Stimulated activated CD8-positive, alpha-beta memory T cell treated with anti-CD3 and anti-CD28 coated beads, Interleukin-2, amount 100 ng/mL, for 48 hours (primary cell): ENCODE data around the gene DEFB123.
"Not testable (repeated sequence)": the region's sequence is repeated elsewhere in the genome, so short reads cannot be mapped to it uniquely, and the experiment has no call there.

Source experiments
- DNase-seq, 2 donors: peaks; one replicate each; pipeline ENCODE4 v3.0.0-alpha.2; 2020; ENCODE audit warnings: low read depth in 2 of 2

Gene DEFB123, protein sequence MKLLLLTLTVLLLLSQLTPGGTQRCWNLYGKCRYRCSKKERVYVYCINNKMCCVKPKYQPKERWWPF

DNA sequence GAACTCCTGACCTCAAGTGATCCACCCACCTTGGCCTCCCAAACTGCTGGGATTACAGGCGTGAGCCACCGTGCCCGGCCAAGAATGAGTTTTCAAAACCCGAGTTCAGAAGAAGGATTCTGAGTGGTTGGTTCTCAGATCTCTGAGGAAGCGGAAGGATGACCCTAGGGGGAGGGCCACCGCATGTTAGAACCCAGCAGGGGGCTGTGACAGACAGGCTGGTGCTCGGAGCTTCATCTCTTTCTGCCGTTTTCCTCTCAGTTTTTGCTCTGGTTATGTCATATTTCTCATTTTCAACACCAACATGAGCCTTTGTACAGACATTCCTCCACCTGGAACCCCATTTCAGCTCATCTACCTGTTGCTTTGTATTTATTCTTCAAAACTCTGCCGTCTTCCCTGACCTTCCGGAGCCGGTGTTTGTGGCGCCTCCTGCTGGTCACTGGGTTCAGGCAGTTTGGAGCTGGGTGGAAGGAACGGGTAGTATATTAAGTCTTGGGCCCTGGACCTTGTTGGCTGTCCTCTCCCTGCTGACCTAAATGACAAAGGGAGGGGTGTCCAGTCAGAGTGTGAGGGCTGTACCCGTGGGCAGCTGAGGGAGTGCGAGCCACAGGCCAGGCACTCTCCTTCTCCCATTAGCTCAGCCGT is at the start of gene DEFB123:
Gene DEFB123, plus strand, starts transcription at position 621 of the 648 bp plus-strand sequence. CDS start 67 bp downstream, outside the sequence.
- peak in 1 of 2 donors; percentile 6 for DNase-seq

DNA sequence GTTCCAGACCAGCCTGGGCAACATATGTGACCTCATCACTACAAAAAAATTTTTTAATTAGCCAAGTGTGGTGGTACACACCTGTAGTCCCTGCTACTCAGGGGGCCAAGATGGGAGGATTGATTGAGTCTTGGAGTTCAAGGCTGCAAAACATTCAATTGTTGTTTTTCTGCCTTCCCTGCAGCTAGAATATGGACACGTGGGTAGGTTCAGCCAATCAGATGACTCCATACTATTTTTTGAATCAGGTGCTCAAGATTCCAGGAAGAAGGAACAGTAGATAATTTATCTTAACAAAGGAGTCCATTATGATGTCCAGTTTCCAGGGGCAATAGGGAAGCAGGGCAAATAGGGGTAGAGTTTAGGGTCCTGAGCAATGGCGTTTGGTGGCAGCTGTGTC is 47.6 kb upstream of the DEFB123 start:
- DNase-seq: no peak

DNA sequence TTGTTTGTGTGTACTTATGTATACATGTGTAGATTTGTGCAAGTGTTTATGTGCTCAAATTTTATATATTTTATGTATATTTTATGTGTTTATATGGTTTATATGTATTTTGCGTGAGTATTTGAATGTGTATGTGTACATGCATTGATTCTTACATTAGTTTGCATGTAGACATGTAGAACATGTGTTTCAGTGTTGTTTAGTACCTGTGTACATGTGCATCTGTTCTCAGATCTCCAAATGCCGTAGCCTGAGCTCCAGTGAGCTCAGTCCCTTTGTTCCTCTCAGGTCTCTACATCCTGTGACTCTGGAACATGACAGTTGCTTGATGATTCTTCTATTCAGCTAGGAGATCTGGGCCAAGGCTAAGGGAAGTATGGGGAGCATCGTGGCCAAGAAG is 45.5 kb upstream of the DEFB123 start:
- no peak for DNase-seq

DNA sequence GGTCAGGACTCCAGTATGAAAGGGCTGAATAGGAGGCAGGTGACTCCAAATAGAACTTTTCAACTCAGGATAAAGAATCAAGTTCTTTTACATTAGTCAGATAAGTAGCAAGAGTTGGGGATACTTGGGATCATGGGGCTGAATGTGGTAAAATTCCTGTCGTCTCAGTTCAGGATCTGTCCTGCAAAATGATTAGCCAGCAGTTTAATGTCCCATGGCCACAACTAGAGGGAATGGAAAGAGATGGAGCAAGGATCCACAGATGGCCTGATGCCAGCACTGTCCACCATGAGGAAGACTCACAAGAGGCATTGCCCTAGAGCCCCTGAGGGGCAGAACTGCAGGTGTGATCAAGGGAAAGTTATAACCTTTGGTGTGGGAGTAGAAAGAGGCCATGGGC is 36.5 kb upstream of the DEFB123 start:
- DNase-seq: no peak

DNA sequence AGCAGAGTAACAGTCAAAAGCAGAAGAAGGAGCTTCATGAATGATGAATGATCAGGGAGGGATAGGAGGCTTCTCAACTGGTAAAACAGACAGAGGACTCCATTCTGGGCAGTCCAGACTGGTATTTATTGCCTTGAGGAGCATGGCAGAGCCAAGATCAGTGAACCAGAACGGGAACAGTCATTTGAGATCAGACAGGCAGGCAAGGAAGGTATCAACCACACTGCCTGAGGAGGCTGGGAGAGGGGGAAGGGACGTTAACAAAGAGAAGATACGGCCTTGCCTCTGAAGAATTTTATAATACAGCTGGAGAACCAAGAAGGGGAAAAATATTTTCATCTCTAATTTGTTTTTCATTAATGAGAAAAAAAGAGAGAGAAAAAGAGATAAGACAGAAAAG is 34.3 kb upstream of the DEFB123 start, which contains the start of gene DEFB121:
Gene DEFB121, minus strand, starts transcription at position 101 of the 400 bp plus-strand sequence. Its CDS starts 63 bp downstream, at position 38.
- DNase-seq: no peak

DNA sequence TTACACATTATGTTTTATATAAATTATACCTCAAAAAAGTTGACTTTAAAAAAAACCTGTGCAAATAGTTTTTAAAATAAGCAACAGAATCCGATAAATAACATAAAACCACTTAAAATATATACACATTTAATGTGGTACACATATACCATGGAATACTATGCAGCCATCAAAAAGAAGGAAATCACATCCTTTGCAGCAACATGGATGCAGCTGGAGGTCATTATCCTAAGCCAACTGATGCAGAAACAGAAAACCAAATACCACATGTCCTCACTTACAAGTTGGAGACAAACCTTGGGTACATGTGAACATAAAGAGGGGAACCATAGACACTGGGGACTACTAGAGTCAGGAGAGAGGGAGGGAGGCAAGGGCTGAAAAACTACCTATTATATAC is 30.4 kb upstream of the DEFB123 start:
- no peak for DNase-seq

DNA sequence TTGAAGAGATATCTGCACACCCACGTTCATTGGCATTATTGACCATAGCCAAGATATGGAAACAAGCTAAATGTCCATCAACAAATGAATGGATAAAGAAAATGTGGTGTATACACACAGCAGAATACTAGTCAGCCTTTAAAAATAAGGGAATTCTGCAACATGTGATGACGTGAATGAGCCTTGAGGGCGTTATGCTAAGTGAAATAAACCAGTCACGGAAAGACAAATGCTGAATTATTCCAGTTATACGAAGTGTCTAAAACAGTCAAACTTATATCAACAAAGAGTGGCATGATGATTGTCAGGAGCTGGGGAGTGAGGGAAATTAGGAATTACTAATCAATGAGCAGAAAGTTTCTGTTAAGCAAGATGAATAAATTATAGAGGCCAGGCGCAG is 26.1 kb upstream of the DEFB123 start:
- DNase-seq: no peak

DNA sequence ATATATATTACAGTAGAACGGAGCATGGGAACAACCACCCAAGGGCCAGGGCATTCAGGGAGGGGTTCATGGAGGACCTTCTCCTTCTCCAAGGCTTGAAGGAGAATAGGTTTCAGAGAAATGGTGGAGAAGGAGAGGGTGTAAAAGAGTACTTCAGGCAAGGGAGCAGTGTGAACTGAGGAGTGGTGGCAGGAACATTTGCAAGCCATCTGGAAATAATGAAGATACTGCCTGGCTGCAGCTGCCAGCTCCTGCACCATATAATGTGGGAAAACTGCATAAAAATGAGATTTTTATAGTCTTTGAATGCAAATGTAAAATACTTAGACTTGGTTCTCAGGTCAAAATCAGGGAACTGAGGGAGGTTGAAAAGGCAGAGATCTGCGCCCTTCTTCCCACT is 24.8 kb upstream of the DEFB123 start:
- no peak for DNase-seq

DNA sequence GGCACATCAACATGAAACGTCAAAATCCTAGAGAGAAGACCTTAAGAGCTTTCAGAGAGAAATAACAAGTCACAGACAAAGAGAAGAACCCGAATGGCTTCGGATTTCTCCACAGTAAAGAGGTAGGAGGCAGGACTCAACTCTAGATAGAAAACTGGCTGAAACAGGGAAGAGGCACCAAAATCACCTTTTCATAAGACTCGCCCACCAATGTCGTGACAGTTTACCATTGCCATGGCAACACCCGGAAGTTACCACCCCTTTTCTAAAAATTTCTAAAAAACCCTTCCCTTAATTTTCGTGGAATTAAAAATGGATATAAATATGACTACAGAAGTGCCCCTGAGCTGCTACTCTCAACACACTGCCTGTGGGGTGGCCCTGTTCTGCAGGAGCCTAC is 22.1 kb upstream of the DEFB123 start:
- DNase-seq: no peak

DNA sequence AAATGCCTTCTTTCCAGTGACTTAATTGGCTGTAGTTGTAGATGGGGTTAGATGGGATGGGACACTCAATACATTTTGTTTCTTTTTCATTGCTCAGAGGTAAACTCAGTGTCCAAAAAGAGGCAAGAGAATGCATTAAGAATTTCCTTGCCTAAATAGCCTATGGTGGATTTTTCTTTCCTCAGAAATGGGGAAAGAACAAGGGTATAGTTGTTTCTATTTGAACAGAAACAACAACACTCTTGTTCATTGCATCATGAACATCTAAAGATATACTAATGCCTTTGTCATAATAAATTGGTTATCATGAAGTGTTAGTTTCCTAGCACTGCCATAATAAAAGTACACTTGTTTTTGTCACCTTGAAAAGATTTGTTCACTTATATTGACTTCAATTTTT is 14.6 kb upstream of the DEFB123 start:
- no peak for DNase-seq

DNA sequence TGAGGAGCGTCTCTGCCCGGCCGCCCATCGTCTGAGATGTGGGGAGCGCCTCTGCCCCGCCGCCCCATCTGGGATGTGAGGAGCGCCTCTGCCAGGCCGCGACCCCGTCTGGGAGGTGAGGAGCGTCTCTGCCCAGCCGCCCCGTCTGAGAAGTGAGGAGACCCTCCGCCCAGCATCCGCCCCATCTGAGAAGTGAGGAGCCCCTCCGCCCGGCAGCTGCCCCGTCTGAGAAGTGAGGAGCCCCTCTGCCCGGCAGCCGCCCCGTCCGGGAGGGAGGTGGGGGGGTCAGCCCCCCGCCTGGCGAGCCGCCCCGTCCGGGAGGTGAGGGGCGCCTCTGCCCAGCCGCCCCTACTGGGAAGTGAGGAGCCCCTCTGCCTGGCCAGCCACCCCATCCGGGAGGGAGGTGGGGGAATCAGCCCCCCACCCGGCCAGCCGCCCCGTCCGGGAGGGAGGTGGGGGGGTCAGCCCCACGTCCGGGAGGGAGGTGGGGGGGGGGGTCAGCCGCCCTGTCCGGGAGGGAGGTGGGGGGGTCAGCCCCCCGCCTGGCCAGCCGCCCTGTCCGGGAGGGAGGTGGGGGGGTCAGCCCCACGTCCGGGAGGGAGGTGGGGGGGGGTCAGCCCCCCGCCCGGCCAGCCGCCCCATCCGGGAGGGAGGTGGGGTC is 13.4 kb upstream of the DEFB123 start:
- not testable (repeated sequence) for DNase-seq

DNA sequence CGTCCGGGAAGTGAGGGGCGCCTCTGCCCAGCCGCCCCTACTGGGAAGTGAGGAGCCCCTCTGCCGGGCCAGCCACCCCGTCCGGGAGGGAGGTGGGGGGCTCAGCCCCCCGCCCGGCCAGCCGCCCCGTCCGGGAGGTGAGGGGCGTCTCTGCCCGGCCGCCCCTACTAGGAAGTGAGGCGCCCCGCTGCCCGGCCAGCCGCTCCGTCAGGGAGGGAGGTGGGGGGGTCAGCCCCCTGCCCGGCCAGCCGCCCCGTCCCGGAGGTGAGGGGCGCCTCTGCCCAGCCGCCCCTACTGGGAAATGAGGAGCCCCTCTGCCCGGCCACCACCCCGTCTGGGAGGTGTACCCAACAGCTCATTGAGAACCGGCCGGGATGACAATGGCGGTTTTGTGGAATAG is 12.9 kb upstream of the DEFB123 start:
- DNase-seq: not testable (repeated sequence)

DNA sequence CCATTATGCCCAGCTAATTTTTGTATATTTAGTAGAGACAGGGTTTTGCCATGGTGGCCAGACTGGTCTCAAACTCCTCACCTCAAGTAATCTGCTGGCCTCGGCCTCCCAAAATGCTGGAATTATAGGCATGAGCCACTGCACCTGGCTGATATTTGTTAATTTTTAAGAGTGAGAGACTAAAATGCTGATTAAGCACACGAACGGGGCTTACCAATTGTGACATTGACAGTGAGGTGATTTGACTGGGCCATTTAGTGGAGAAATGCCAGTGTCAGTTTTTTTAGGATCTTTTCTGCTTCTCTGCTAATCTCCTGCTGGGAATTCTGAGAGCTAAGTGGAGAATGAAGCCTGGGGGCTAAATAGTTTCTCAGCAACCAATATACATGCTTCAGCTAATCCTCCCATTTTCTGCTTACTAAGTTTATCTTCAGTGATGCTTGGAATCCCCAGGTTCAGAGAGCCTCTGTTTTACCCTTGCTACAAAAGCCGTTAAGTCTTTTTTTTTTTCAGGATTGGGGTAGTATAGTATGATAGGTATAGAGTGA is 9.8 kb upstream of the DEFB123 start:
- DNase-seq: no peak

DNA sequence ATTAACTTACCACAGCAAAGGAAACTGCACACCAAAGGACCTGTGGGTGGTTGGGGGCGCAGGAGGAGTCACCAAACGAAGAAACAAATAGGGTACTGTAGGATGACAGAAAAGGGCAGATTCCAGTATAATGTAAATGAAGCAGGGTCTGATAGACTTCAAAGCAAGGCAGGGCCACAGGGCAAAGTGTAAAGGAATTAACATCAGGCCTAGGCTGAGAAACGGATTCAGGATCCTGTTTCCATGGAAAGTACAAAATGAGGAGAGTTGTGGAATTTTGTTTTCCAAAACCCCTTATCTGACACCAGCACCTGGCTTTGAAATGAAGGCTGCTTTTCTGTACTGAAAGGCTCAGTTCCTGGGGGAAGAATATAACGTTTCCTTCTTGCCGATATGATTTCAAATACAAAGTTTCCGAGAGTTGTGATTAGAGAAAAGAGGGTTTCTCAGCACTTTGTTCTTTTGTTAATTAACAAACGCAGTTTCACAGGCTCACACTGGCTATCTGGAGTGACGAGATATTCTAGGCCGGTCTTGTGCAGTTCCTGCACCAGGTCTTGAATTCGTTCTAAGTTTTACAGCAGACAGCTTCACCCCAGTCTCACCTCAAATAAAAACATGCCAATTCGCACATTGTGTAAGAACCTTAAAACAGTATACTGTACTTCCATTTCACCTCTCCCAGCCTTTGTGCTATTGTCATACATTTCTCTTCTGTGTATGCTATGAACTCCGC is 5.8 kb downstream of the DEFB123 start:
- no peak for DNase-seq

DNA sequence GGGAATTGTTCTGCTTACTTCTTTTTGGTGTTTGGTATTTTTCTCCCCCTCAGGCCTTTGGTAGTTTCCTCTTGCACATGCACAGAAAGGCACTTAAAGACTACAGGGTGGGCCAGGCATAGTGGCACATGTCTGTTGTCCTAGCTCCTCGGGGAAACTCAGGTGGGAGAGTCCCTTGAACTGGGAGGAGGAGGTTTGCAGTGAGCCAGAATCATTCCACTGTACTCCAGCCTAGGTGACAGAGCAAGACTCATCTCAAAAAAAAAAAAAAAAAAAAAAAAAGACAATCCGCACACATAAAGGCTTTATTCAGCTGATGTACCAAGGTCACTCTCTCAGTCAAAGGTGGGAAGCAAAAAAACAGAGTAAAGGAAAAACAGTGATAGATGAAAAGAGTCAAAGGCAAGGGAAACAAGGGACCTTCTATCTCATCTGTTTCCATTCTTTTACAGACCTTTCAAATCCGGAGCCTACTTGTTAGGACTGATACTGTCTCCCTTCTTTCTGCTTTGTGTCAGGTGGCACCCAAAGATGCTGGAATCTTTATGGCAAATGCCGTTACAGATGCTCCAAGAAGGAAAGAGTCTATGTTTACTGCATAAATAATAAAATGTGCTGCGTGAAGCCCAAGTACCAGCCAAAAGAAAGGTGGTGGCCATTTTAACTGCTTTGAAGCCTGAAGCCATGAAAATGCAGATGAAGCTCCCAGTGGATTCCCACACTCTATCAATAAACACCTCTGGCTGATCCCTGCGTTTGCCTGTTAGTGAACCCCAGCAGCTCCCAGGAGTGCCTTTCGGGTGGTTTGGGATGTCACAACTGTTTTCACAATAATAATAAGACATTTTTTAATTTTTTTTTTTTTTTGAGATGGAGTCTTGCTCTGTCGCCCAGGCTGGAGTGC is 9.3 kb downstream of the DEFB123 start:
- no peak for DNase-seq

DNA sequence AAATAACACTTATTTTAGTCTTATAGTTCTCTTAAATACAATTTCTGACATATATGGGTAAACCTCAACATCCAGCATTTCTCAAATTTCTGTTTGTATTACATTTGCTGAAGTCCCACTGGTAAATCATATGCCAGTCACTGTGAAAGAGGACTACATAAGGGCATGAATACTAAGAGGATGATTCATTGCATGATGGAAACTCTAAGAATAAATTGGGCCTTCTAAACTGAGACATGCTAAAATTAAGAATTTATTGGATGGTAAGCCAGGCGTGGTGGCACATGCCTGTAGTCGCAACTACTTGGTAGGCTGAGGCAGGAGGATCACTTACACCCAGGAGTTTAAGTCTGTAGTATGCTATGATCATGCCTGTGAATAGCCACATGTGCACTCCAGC is 12.1 kb downstream of the DEFB123 start:
- DNase-seq: no peak

DNA sequence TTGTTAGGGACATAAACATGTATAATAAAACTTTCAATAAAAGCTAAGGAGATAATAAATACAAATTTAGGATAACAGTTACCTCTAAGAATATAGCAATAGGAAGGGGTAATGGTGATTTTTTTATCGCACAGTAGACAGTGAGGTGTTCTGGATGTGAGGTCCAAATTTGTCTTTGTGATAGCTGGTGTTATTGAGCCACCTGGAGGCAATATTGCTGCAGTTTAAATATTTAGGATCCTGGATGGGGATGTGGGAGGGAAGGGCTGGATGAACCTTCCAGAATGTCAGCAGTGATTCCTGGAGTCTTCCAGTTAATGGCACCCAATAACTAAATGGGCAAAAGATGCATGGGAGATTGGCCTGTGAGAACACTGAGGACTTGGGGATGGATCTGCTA is 13.9 kb downstream of the DEFB123 start:
- DNase-seq: no peak

DNA sequence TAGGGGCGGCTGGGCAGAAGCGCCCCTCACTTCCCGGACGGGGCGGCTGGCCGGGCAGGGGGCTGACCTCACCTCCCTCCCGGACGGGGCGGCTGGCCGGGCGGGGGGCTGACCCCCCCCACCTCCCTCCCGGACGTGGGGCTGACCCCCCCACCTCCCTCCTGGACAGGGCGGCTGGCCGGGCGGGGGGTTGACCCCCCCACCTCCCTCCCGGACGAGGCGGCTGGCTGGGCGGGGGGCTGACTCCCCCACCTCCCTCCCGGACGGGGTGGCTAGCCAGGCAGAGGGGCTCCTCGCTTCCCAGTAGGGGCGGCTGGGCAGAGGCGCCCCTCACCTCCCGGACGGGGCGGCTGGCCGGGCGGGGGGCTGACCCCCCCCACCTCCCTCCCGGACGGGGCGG is 30.5 kb downstream of the DEFB123 start:
- not testable (repeated sequence) for DNase-seq

DNA sequence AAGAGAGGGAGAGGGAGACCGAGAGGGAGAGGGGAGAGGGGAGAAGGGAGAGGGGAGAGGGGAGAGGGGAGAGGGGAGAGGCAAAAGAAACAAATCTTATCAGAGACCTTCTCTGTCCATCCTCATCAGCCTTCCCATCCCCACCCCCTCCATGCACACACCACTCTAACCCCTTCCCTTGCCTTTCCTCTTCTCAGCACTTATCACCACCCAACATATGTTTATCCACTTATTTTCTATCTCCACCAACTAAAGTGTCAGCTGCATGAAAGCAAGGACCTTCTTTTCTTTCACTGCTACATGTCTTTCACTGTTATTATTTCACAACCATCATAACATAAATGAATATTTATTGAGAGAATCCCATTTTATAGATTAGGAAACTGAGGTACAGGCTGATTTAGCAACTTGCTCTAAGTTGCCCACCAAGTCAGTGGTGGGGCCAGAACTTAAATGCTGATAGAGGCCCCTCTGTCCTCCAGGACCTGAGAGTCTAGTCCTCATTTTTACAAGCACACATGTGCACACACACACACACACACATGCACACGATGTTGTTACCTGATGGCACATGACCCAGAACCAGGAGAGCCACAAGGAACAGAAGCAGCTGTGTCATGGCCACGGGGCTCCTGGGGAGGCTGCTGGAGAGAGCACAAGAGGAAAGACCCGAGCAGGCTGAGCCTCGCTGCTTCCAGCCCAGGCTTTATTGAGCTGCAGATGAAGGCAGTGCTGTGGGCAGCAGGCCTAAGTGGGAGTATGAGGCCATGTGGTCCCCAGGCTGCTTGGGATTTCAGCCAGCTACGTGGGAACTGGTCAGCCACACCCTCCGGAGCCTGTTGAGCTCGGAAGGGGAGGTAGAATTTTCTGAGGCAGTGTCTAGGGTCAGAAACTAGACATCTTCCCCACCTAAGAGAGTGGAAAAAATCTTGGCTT is 32.2 kb downstream of the DEFB123 start:
- no peak for DNase-seq
